ENCODE data around the gene TMEM151A.
A peak's percentile ranks its signal among the peaks of the same experiment; 100 is the strongest.

GRCh38 chr11:66311470-66311964, 19.8 kb downstream of the TMEM151A start:
- TF ChIP-seq POLR2AphosphoS5 (IDR thresholded peaks at IDR 0.05) (no peak), CTCF (IDR thresholded peaks at IDR 0.05) (peak in 1 of 7 experiments; percentile 87)
